HL-60 (cell line): Measurements from ENCODE around the gene SPRY2.

ENCODE experiments used
- DNase-seq, 2 experiments: peaks; one replicate each; pipeline ENCODE4 v3.0.0-alpha.2; 2010 to 2020; ENCODE audit warnings: low read depth in 1 of 2, low spot score in 1 of 2
- H3K27ac ChIP-seq: fragments of 250-450 bp; sonication (Bioruptor Pico); replicated peaks from 2 replicates; pipeline ENCODE4 v1.5.1; 2020; ENCODE audit warnings: mild to moderate bottlenecking, moderate library complexity
- H3K27me3 ChIP-seq: fragments of 250-450 bp; sonication (Bioruptor Pico); 2 replicates; pipeline ENCODE4 v1.5.1; 2021; ENCODE audit warnings: mild to moderate bottlenecking, moderate library complexity; ENCODE audit not compliant: insufficient read depth, poor library complexity, severe bottlenecking
- H3K4me3 ChIP-seq: replicated peaks from 2 replicates; pipeline ENCODE4 v1.5.1; 2011; ENCODE audit warnings: mild to moderate bottlenecking, control low read depth, low read length; ENCODE audit not compliant: insufficient read depth
- CTCF ChIP-seq: IDR thresholded peaks from one replicate; pipeline ENCODE4 v1.5.1; 2011; ENCODE audit warnings: low read length, control low read depth, inconsistent platforms; ENCODE audit not compliant: insufficient read depth
- GABPA ChIP-seq: IDR thresholded peaks from 2 replicates; pipeline ENCODE4 v1.6.1; 2012; ENCODE audit warnings: low read depth
- POLR2AphosphoS5 ChIP-seq: IDR thresholded peaks from 2 replicates; pipeline ENCODE4 v1.6.1; 2012; ENCODE audit warnings: low read depth
- SPI1 ChIP-seq: IDR thresholded peaks from 2 replicates; pipeline ENCODE4 v1.6.1; 2012; ENCODE audit warnings: low read depth, mild to moderate bottlenecking, borderline replicate concordance
- TF ChIP-seq, protein P1 (sequence below): IDR thresholded peaks from 2 replicates; pipeline ENCODE4 v1.6.1; 2012; ENCODE audit warnings: low read depth; ENCODE audit not compliant: insufficient replicate concordance

Gene SPRY2

DNA sequence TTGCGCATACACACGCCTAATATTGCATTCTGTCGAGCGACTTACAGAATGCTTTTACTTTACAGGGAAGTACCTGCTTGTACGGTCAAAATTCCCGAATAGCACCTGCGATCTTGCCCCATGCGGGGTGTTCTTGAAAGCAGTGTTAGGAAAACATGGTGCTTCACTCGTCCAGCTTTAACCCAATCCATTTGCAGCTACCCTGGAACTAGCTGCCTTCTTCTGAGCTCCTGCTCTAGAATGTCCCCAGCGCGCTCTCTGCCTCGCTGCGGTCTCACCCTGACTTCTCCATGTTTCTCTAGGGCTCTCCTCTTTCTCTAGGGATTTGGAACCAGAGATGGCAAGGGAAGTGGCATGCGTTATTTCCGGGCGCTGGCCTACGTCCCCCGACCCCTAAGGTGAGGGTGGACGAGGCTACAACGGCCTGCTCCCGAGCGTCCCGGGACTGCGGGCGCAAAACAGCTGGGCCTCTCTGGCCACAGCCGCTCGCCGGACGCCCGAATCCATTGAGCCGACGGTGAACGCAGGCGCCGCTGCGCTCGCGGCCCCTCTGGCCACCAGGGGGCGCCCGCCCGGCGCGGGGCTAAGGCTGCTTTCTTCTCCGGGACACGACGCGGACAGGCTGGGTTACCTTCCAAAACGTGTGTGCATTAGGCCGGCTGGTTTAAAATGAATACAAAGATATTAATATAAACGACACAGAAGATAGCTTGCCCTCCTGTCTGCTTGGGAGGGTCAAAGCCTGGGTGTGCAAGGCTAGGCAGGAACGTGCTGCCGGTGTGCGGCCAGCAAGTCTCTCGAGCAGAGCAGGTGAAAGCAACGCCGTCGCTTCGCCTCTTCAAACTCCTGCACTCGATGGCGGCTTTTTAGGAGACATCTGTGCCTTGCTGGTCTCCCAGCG is 1.8 kb upstream of the SPRY2 start:
- H3K27ac ChIP-seq: peak overlapping the region; percentile 96
- DNase-seq: peak in 1 of 2 experiments; percentile 88
- H3K4me3 ChIP-seq: peak overlapping the region; percentile 88
- no peaks in the 10 kb centered on the region for H3K27me3 ChIP-seq
- no peak for TF ChIP-seq GABPA
- peak; percentile 40; the same call in 1 of the 2 replicates for TF ChIP-seq POLR2AphosphoS5
- TF ChIP-seq, protein P1, sequence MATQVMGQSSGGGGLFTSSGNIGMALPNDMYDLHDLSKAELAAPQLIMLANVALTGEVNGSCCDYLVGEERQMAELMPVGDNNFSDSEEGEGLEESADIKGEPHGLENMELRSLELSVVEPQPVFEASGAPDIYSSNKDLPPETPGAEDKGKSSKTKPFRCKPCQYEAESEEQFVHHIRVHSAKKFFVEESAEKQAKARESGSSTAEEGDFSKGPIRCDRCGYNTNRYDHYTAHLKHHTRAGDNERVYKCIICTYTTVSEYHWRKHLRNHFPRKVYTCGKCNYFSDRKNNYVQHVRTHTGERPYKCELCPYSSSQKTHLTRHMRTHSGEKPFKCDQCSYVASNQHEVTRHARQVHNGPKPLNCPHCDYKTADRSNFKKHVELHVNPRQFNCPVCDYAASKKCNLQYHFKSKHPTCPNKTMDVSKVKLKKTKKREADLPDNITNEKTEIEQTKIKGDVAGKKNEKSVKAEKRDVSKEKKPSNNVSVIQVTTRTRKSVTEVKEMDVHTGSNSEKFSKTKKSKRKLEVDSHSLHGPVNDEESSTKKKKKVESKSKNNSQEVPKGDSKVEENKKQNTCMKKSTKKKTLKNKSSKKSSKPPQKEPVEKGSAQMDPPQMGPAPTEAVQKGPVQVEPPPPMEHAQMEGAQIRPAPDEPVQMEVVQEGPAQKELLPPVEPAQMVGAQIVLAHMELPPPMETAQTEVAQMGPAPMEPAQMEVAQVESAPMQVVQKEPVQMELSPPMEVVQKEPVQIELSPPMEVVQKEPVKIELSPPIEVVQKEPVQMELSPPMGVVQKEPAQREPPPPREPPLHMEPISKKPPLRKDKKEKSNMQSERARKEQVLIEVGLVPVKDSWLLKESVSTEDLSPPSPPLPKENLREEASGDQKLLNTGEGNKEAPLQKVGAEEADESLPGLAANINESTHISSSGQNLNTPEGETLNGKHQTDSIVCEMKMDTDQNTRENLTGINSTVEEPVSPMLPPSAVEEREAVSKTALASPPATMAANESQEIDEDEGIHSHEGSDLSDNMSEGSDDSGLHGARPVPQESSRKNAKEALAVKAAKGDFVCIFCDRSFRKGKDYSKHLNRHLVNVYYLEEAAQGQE: peak; percentile 12
- TF ChIP-seq CTCF: peak; percentile 83
- no peak; the same call in 1 of the 2 replicates for TF ChIP-seq SPI1

- peak in 1 of 2 experiments; percentile 76 for DNase-seq
- no peaks in the 10 kb centered on the region for H3K27me3 ChIP-seq
- peak overlapping the region; percentile 88 for H3K4me3 ChIP-seq
- TF ChIP-seq, protein P1: no peak
- TF ChIP-seq GABPA (no peak), SPI1 (no peak), POLR2AphosphoS5 (no peak; the same call in 1 of the 2 replicates), CTCF (no peak)
- peak overlapping the region; percentile 96 for H3K27ac ChIP-seq
Observed at GRCh38 chr13:80341756-80342370, 937 bp upstream of the SPRY2 start.

DNA sequence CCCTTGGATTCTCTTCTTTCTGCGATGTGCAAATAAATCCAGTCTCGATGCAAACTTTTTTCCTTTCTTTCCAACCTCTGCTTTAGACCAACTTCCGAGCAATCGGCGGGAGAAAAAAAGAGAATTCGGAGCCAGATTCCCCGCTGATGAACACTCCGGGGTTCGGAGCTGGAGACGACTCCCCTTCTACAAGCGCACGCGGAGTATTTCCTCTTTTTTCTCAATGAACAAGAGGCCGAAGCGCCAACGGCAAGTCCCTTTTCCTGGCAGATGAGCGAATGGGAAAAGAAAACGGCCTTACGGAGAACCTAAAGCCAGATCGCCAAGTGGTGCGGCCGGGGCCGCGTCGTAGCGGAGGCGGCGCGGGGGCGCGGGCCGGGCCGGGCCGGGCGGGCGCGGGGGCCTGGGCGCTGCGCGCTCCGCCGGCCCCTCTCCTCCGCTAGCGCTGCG is 250 bp downstream of the SPRY2 start:
- H3K27me3 ChIP-seq: no peaks in the 10 kb centered on the region
- peak in 1 of 2 experiments; percentile 88 for DNase-seq
- peak overlapping the region; percentile 88 for H3K4me3 ChIP-seq
- TF ChIP-seq GABPA: no peak
- TF ChIP-seq SPI1: peak; percentile 43; the same call in 1 of the 2 replicates
- TF ChIP-seq, protein P1: no peak
- 0 out of 2 replicates have a peak, but pooled peaks have one; percentile 8 for TF ChIP-seq POLR2AphosphoS5
- no peak for TF ChIP-seq CTCF
- H3K27ac ChIP-seq: peak overlapping the region; percentile 96
